Upper lobe of left lung (tissue), 6 donors: ENCODE data around the gene SYNGR1. TPM values are rescaled to one million over a fixed set of nuclear protein-coding genes. Genes with fewer than 3 reads are reported as not detected.
A peak's percentile ranks its signal among the peaks of the same experiment; 100 is the strongest.

Experiments
- ATAC-seq, 2 donors: fragments of 200-7000 bp; cut with Tn5 transposase; one replicate each; pipeline ENCODE4 v1.9.1; 2022; ENCODE audit warnings: mild to moderate bottlenecking in 2 of 2, moderate library complexity in 2 of 2; ENCODE audit not compliant: low FRiP score in 2 of 2
- DNase-seq, 2 donors: peaks; one replicate each; pipeline ENCODE4 v3.0.0-alpha.2; 2019 to 2020
- H3K27ac ChIP-seq, 4 donors: fragments of 200-600 bp; sonication (generic); one replicate each; pipeline ENCODE4 v1.5.1; 2016 to 2019
- H3K27me3 ChIP-seq, 4 donors: fragments of 200-600 bp; sonication (generic); one replicate each; pipeline ENCODE4 v1.5.1; 2017 to 2019
- H3K36me3 ChIP-seq, 4 donors: fragments of 200-600 bp; sonication (generic); one replicate each; pipeline ENCODE4 v1.5.1; 2016 to 2019
- H3K4me1 ChIP-seq, 4 donors: fragments of 200-600 bp; sonication (generic); one replicate each; pipeline ENCODE4 v1.5.1; 2018 to 2019
- H3K4me3 ChIP-seq, 4 donors: fragments of 200-600 bp; sonication (generic); one replicate each; pipeline ENCODE4 v1.5.1; 2017 to 2019; ENCODE audit warnings: mild to moderate bottlenecking in 2 of 4, moderate library complexity in 1 of 4
- H3K9me3 ChIP-seq, 4 donors: fragments of 200-600 bp; sonication (generic); one replicate each; pipeline ENCODE4 v1.5.1; 2018 to 2019
- EP300 ChIP-seq, 4 donors: sonication (generic); formaldehyde crosslinking; IDR thresholded peaks; one replicate each; pipeline ENCODE4 v1.5.1; 2017; ENCODE audit warnings: antibody characterized with exemption in 4 of 4, control low read depth in 2 of 4
- POLR2A ChIP-seq, 4 donors: fragments of 450-650 bp; IDR thresholded peaks; one replicate each; pipeline ENCODE4 v1.5.1; 2016 to 2017; ENCODE audit warnings: antibody characterized with exemption in 4 of 4, mild to moderate bottlenecking in 2 of 4
- POLR2AphosphoS5 ChIP-seq, 2 donors: sonication (generic); formaldehyde crosslinking; IDR thresholded peaks; one replicate each; pipeline ENCODE4 v1.5.1; 2017; ENCODE audit warnings: antibody characterized with exemption in 2 of 2
- WGBS, 2 donors: methylation state at CpG; one replicate each; pipeline ENCODE4 v1.1.5; 2017 to 2018; 5-methylcytosine and 5-hydroxymethylcytosine counted together
- total RNA-seq, 6 donors: library from RNA; depleted of rRNA in 4 of 6; stranded (reverse); fragments of >200 nt in 4 of 6; gene quantifications; one replicate each; pipeline versions ENCODE4 v1.1.0 to v1.2.1, GENCODE V29; 2016 to 2021
- TF ChIP-seq, protein P1 (sequence below), 6 experiments: fragments of 450-650 bp in 4 of 6; fragments of 200-600 bp in 2 of 6; sonication (generic) in 2 of 6; IDR thresholded peaks; one replicate each; pipeline ENCODE4 v1.5.1; 2016 to 2019; ENCODE audit warnings: antibody characterized with exemption in 6 of 6
- donor health status: DM: no; HTN: no; CAD: no; lungs with moderate emphysema.
- donor health status: DM: no; HTN: yes; CAD: no; lungs with severe emphysema.

The SYNGR1 gene
- total RNA-seq, 6 donors from 2014 or later: 2.0 to 14.6 (median 5.3) TPM

DNA sequence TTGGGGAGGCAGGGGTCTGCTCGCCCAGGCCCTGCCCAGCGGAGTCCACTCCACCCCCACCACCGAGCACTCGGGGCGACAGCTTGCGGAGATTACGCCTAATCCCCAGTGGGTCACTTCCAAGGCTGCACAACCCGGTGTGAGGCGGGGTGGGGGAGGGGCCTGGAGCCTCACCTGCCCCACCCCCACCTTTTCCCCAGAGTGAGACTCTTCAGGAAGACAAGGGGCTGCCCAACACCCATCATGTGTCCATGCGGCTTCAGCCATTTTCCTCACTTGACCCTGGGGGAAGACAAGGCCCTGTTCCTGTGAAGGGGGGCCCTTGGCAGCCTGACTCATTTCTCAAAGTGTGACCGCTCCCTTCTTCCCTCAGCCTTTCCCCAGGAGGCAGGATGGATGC lies 12.5 kb downstream of the SYNGR1 start:
- Histone ChIP-seq H3K27me3 (no peaks in the 10 kb centered on the region), H3K36me3 (peaks cover 0 to 3% (median 0%) of the 10 kb centered on the region in 4 donors), H3K9me3 (no peaks in the 10 kb centered on the region), H3K4me3 (no peak overlapping the region), H3K4me1 (no peaks in the 10 kb centered on the region), H3K27ac (no peak overlapping the region)
- ATAC-seq (no peak), DNase-seq (no peak)
- TF ChIP-seq, protein P1, sequence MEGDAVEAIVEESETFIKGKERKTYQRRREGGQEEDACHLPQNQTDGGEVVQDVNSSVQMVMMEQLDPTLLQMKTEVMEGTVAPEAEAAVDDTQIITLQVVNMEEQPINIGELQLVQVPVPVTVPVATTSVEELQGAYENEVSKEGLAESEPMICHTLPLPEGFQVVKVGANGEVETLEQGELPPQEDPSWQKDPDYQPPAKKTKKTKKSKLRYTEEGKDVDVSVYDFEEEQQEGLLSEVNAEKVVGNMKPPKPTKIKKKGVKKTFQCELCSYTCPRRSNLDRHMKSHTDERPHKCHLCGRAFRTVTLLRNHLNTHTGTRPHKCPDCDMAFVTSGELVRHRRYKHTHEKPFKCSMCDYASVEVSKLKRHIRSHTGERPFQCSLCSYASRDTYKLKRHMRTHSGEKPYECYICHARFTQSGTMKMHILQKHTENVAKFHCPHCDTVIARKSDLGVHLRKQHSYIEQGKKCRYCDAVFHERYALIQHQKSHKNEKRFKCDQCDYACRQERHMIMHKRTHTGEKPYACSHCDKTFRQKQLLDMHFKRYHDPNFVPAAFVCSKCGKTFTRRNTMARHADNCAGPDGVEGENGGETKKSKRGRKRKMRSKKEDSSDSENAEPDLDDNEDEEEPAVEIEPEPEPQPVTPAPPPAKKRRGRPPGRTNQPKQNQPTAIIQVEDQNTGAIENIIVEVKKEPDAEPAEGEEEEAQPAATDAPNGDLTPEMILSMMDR (IDR thresholded peaks at IDR 0.05): no peak
- no peak for TF ChIP-seq POLR2A (IDR thresholded peaks at IDR 0.05)
- no peak for TF ChIP-seq POLR2AphosphoS5 (IDR thresholded peaks at IDR 0.05)
- no peak for TF ChIP-seq EP300 (IDR thresholded peaks at IDR 0.05)
- 80 to 86% methylated on average over 1 to 11 of the region's 11 CpGs for WGBS, 2 donors

DNA sequence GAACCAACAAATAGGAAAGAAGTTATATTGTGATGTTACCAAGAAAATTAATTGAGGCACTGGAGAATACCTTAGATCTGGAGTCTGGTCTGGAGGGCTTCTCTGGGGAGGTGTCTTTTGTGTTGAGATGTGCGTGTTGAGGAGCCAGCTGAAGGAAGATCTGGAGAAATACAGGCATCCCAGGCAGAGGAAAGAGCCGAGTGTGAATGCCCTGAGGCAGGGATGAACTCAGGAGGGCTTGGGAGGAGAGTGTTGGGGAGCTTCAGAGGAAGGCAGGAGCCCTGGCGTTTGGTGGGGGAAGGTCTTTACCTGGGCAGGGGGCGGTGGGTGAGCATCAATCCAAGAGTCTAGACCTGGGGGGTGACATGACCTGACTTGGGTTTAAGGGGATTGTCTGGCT lies 13.1 kb downstream of the SYNGR1 start:
- H3K36me3 ChIP-seq: peaks cover 0 to 3% (median 0%) of the 10 kb centered on the region in 4 donors
- H3K27me3 ChIP-seq: no peaks in the 10 kb centered on the region
- no peak overlapping the region for H3K4me3 ChIP-seq
- TF ChIP-seq, protein P1 (IDR thresholded peaks at IDR 0.05): no peak
- TF ChIP-seq EP300 (IDR thresholded peaks at IDR 0.05): no peak
- TF ChIP-seq POLR2AphosphoS5 (IDR thresholded peaks at IDR 0.05): no peak
- TF ChIP-seq POLR2A (IDR thresholded peaks at IDR 0.05): no peak
- no peaks in the 10 kb centered on the region for H3K4me1 ChIP-seq
- no peaks in the 10 kb centered on the region for H3K9me3 ChIP-seq
- no peak overlapping the region for H3K27ac ChIP-seq
- WGBS, 2 donors: 92 to 94% methylated on average over 4 of the region's 4 CpGs
- DNase-seq (no peak), ATAC-seq (no peak)

DNA sequence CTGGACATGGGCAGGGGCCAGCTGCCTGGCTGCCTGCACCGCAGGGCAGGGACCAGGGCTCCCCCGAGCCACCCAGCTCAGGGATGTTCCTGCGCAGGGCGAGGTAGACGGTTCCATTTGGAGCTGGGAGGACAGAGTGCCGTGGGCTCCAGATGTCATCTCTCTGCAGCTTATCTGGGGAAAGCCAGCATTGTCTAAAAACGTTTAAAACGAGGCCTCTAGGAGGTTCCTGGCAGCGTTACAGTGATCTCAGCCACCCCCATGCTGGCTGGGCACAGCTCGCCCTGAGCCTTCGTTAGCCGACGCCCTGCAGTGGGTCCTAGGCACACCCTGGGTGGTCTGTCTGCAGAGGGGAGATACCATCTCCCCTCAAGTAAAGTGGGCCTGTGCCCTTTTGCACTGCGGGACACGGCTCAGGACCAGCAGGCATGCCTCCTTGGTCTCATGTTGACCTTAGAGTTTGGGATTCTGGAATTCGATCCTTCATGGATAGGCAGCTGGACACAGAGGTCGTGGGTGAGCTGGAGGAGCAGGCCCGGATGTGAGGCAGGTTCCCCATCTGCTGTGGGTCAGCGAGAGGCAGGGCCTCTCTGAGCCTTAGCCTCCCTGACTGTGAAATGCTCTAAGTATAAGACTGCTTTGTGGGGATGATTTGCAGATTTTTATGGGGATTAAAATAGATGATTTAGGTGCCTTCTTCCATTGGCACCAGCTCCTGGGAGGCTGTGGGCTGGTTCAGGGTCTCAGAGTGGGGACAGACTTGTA lies 14.1 kb downstream of the SYNGR1 start:
- no peak for TF ChIP-seq EP300 (IDR thresholded peaks at IDR 0.05)
- no peak for TF ChIP-seq POLR2A (IDR thresholded peaks at IDR 0.05)
- TF ChIP-seq, protein P1 (IDR thresholded peaks at IDR 0.05): no peak
- TF ChIP-seq POLR2AphosphoS5 (IDR thresholded peaks at IDR 0.05): no peak
- Histone ChIP-seq H3K36me3 (no peaks in the 10 kb centered on the region), H3K27me3 (no peaks in the 10 kb centered on the region), H3K9me3 (no peaks in the 10 kb centered on the region), H3K27ac (no peak overlapping the region), H3K4me1 (peaks cover 0 to 5% (median 0%) of the 10 kb centered on the region in 4 donors), H3K4me3 (no peak overlapping the region)
- DNase-seq (no peak), ATAC-seq (peak in 1 of 2 donors; percentile 16)
- WGBS, 2 donors: 62 to 64% methylated on average over 13 to 18 of the region's 19 CpGs

GRCh38 chr22:39364714-39365491 lies 15.1 kb downstream of the SYNGR1 start:
- ATAC-seq (no peak), DNase-seq (no peak)
- Histone ChIP-seq H3K27ac (no peak overlapping the region), H3K9me3 (no peaks in the 10 kb centered on the region), H3K36me3 (no peaks in the 10 kb centered on the region), H3K4me1 (peaks cover 0 to 5% (median 0%) of the 10 kb centered on the region in 4 donors), H3K4me3 (no peak overlapping the region), H3K27me3 (no peaks in the 10 kb centered on the region)
- 70 to 75% methylated on average over 9 to 11 of the region's 11 CpGs for WGBS, 2 donors
- TF ChIP-seq POLR2AphosphoS5 (IDR thresholded peaks at IDR 0.05) (no peak), POLR2A (IDR thresholded peaks at IDR 0.05) (no peak), EP300 (IDR thresholded peaks at IDR 0.05) (no peak)
- TF ChIP-seq, protein P1 (IDR thresholded peaks at IDR 0.05): no peak
